Skeletal muscle cell (primary cell): ENCODE measurements around the gene PNPLA7.
"Not testable (repeated sequence)": the region's sequence is repeated elsewhere in the genome, so short reads cannot be mapped to it uniquely, and the experiment has no call there.

ENCODE experiments used
- DNase-seq: peaks from one replicate; pipeline ENCODE4 v3.0.0-alpha.2; 2010; ENCODE audit warnings: low read depth
- H3K4me3 ChIP-seq: 2 replicates; pipeline ENCODE4 v1.5.1; 2011; ENCODE audit warnings: low read depth, mild to moderate bottlenecking, control low read depth, low read length, moderate library complexity

The PNPLA7 gene

DNA sequence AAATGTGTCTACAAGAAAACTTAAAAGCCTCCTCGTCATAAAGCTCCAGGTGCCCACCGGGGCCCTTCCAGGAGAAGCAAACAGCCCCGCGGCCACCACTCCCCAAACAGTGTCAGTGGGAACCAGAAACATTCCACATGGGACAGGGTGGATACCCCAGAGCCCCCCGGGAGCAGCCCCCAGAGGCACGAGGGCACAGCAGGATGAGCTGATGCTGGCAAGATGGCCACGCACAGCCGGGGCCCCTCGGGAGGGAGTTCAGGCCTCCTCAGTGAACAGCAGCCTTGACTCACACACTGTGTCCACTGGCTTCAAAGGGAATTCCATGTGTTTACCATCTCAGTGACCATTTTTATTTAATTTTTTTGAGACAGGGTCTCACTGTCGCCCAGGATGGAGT lies 137.8 kb downstream of the PNPLA7 start:
- no peak for DNase-seq

DNA sequence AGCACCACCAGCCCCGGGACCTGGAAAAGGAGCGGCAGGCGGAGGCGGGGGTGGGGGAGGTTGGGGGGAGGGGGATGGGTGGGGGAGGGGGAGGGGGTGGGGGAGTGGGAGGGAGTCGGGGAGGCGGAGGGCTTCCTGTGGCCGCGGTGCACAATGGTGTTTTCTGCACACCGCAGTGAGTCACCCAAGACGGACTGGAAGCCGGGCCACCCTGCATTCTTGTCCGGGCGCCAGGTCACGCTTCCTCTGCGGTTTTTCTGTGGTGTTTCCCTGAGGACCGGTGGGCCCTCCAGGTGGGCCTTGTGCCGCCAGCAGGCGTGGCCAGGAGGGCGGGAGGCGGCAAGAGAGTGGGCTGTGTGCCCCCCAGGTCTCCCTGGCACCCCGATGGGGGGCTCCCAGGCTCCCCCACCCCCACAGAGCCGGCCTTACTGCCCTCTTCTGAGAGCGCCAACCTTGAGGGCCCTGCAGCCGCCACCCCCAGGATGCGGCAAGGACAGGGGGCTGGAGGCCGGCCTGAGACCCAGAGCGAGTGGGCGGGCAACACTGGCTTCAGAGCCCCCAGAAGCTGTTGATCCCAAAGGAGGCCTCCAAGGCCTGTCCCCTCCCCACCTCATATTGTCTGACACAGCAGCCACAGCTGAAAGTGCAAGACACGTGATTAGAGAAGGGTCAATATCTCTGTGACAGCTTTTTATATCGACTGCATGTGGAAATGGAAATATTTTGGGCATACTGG lies 138.4 kb downstream of the PNPLA7 start:
- no peak overlapping the region for H3K4me3 ChIP-seq
- DNase-seq = peak; percentile 51

More for the DNA sequence above, 137.8 kb downstream of the PNPLA7 start:
- no peak overlapping the region for H3K4me3 ChIP-seq

DNA sequence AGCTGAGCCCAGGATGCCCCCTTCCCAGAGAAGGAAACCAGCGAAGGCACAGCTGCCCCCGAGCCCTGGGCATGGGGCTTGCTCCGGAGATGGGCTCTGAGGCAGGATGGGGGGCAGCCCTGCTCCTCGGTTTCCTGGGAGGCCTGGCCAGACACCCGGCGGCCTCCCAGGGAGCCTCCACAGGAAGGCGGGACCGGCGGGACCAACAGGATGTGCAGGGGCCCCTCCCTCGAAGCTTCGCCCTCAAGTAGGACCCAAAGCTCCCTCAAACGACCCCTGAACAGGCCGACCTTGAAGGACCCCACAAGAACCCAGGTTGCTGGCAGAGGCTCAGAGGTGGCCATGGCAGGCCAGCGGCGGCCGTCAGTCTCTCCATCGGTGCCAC lies 138.9 kb downstream of the PNPLA7 start:
- DNase-seq = no peak

DNA sequence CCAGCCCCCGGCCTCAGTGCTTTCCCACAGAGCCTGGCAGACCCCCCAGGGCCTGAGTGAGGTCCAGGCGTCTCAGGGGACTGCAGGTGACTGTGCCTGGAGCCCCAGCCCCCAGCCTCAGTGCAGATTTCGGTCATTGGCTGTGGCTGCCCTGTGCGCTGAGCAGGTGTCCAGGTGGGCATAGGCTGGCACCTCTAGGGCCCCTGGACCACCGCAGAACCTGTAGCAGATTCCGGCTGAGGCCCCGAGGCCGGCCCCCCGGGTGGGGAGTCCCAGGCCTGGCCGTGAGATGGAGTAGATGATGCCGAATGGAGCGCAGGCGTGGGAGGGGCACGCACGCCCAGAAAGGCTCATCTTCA lies 139.3 kb downstream of the PNPLA7 start:
- DNase-seq = no peak
- H3K4me3 ChIP-seq = no peak overlapping the region

More for the DNA sequence above, 138.9 kb downstream of the PNPLA7 start:
- no peak overlapping the region for H3K4me3 ChIP-seq

DNA sequence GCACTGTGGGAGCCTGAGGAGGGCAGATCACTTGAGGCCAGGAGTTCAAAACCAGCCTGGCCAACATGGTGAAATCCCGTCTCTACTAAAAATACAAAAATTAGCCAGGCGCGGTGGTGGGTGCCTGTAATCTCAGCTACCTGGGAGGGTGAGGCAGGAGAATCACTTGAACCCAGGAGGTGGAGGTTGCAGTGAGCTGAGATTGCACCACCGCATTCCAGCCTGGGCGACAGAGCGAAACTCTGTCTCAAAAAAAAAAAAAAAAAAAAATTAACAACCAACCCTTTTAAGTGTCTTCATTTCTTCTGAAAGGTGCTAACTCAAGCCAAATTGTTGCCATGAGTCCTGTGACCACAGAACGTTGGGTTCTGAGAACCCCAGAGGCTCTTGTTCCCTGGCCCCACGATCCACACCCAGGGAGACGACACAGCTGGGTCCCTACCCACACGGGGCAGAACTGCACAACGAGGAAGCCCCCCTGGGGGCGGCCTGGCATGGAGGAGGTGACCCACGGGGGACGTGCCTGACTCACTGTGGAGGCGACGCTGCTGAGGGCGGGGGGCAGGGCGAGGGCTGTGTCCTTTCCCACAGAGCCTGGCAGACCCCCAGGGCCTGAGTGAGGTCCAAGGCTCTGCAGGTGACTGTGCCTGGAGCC lies 139.8 kb downstream of the PNPLA7 start:
- not testable (repeated sequence) for H3K4me3 ChIP-seq, DNase-seq
